Mesothelial cell of epicardium (in vitro differentiated cells): Measurements from ENCODE around the gene CMTM1. TPM values are rescaled to one million over a fixed set of nuclear protein-coding genes. Genes with fewer than 3 reads are reported as not detected.

Experiments
- DNase-seq, 2 experiments: peaks; one replicate each; pipeline ENCODE4 v3.0.0; 2021; ENCODE audit warnings: low spot score in 2 of 2; ENCODE audit not compliant: unreplicated experiment in 2 of 2
- H3K27ac Mint-ChIP-seq: 2 replicates; pipeline ENCODE4 v1.8.0; 2021; ENCODE audit warnings: mixed read lengths
- H3K27me3 Mint-ChIP-seq: 2 replicates; pipeline ENCODE4 v1.8.0; 2021; ENCODE audit warnings: low read depth, mixed read lengths
- H3K36me3 Mint-ChIP-seq: 2 replicates; pipeline ENCODE4 v1.8.0; 2021; ENCODE audit warnings: mixed read lengths
- H3K4me1 Mint-ChIP-seq: 2 replicates; pipeline ENCODE4 v1.8.0; 2021; ENCODE audit warnings: mixed read lengths
- H3K4me3 Mint-ChIP-seq: 2 replicates; pipeline ENCODE4 v1.8.0; 2021; ENCODE audit warnings: mild to moderate bottlenecking, moderate library complexity, mixed read lengths
- H3K9me3 Mint-ChIP-seq: 2 replicates; pipeline ENCODE4 v1.8.0; 2021; ENCODE audit warnings: mixed read lengths
- total RNA-seq: library from RNA; stranded (reverse); gene quantifications from 3 replicates; pipeline ENCODE4 v1.2.1, GENCODE V29; 2021
- TF ChIP-seq, protein P1 (sequence below): fragments of 200-600 bp; sonication (generic); IDR thresholded peaks from one replicate; pipeline ENCODE4 v1.5.0; 2021; ENCODE audit warnings: antibody characterized with exemption; ENCODE audit not compliant: unreplicated experiment

Gene CMTM1
- total RNA-seq, 1 donor from 2014 or later: 10.0 TPM

GRCh38 chr16:66553223-66553622 lies 13.0 kb upstream of the CMTM1 start:
- no peak overlapping the region for H3K27ac Mint-ChIP-seq
- H3K4me1 Mint-ChIP-seq: peaks cover 55% of the 10 kb centered on the region
- TF ChIP-seq, protein P1, sequence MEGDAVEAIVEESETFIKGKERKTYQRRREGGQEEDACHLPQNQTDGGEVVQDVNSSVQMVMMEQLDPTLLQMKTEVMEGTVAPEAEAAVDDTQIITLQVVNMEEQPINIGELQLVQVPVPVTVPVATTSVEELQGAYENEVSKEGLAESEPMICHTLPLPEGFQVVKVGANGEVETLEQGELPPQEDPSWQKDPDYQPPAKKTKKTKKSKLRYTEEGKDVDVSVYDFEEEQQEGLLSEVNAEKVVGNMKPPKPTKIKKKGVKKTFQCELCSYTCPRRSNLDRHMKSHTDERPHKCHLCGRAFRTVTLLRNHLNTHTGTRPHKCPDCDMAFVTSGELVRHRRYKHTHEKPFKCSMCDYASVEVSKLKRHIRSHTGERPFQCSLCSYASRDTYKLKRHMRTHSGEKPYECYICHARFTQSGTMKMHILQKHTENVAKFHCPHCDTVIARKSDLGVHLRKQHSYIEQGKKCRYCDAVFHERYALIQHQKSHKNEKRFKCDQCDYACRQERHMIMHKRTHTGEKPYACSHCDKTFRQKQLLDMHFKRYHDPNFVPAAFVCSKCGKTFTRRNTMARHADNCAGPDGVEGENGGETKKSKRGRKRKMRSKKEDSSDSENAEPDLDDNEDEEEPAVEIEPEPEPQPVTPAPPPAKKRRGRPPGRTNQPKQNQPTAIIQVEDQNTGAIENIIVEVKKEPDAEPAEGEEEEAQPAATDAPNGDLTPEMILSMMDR: no peak
- H3K27me3 Mint-ChIP-seq: peaks cover 1% of the 10 kb centered on the region
- H3K36me3 Mint-ChIP-seq: peaks cover 4% of the 10 kb centered on the region
- peak overlapping the region; percentile 78 for H3K4me3 Mint-ChIP-seq
- no peak for DNase-seq
- no peaks in the 10 kb centered on the region for H3K9me3 Mint-ChIP-seq

DNA sequence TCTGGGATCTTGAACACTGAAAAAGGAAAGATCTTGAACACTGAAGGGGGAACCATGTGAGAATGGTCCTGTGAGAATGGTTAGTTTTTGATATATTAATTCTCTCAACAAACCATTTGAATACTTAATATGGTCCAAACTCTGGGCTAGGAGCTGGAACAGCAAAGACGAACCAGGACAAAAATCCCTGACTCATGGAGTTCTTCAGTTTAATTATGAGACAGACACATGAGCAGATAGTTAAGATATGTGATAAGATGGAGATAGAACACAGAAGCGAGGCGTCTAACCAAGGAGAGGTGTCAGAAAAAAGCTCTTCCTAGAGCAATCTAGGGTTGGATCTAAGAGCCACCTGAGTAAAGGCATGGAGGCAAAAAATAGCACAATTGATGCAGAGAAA lies 12.2 kb upstream of the CMTM1 start:
- TF ChIP-seq, protein P1: no peak
- no peaks in the 10 kb centered on the region for H3K9me3 Mint-ChIP-seq
- H3K27me3 Mint-ChIP-seq: peaks cover 1% of the 10 kb centered on the region
- H3K27ac Mint-ChIP-seq: no peak overlapping the region
- no peak for DNase-seq
- H3K4me1 Mint-ChIP-seq: peaks cover 47% of the 10 kb centered on the region
- peaks cover 6% of the 10 kb centered on the region for H3K36me3 Mint-ChIP-seq
- no peak overlapping the region for H3K4me3 Mint-ChIP-seq

- Mint-ChIP-seq H3K27ac (no peak overlapping the region), H3K9me3 (no peaks in the 10 kb centered on the region), H3K4me3 (no peak overlapping the region), H3K36me3 (peaks cover 6% of the 10 kb centered on the region), H3K4me1 (peaks cover 45% of the 10 kb centered on the region), H3K27me3 (peaks cover 1% of the 10 kb centered on the region)
- TF ChIP-seq, protein P1: no peak
- no peak for DNase-seq
Observed at GRCh38 chr16:66554495-66554894, 11.7 kb upstream of the CMTM1 start.

DNA sequence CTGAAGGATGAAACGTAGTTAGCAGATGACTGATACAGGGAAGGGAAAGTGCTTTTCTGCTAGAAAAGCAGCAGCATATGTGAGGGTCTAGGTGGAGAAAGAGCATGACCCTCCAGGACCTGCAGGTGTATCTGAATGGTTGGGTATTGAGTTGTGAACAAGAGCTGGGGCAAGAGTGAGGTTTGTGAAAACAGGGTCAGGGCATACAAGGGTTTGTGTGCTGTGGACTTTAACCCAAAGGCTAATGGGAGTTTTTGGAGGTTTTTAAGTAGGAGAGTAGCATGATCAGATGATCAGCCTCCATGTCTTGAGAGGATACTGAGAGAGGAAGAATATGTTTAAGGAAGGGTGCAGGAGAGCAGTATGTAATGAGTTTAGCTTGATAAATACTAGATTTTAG lies 6.1 kb upstream of the CMTM1 start:
- peaks cover 20% of the 10 kb centered on the region for H3K36me3 Mint-ChIP-seq
- no peak overlapping the region for H3K27ac Mint-ChIP-seq
- H3K9me3 Mint-ChIP-seq: no peaks in the 10 kb centered on the region
- TF ChIP-seq, protein P1: no peak
- H3K4me1 Mint-ChIP-seq: peaks cover 9% of the 10 kb centered on the region
- H3K27me3 Mint-ChIP-seq: no peaks in the 10 kb centered on the region
- DNase-seq: no peak
- no peak overlapping the region for H3K4me3 Mint-ChIP-seq

DNA sequence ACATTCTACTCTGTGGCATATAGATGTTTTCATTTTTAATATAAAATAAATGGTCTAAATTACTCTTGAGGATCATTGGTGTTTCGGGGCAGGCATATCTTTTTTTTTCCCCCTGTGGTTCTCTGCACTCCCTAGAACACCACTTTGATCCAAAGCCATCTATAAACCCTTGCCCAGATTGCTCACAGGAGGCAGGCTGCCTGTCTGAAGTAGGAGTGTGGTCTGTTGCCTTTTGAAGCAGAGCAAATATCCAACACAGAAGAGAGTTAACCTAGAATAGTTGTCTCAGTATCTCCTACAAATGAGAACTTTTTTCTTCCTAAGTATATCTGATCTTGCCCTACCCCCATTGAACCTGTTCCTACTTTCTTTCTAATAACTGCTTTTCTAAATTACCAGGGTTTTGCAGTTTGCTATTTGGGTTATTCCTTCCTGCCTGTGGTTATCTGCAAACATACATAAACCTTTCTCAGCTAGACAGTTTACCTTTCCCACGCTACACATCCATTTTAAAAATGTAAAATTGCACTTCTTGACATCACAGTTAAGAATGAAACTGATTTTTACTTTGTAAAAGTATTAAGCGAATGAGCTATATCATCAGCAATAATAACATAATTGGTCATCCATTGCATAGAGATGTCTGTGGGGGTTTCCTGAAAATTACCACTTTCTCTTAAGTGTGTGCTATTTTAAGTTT lies 4.7 kb upstream of the CMTM1 start:
- DNase-seq: no peak
- Mint-ChIP-seq H3K27ac (peak overlapping the region; percentile 79), H3K4me3 (no peak overlapping the region), H3K4me1 (peaks cover 4% of the 10 kb centered on the region), H3K9me3 (no peaks in the 10 kb centered on the region), H3K36me3 (peaks cover 22% of the 10 kb centered on the region), H3K27me3 (no peaks in the 10 kb centered on the region)
- TF ChIP-seq, protein P1: no peak
